H7 (cell line): ENCODE results near the gene PTCH1. TPM values are rescaled to one million over a fixed set of nuclear protein-coding genes. Genes with fewer than 3 reads are reported as not detected.
A peak's percentile ranks its signal among the peaks of the same experiment; 100 is the strongest.

Source experiments
- DNase-seq: peaks from one replicate; pipeline ENCODE4 v3.0.0; 2012
- H3K27me3 ChIP-seq: 2 replicates; pipeline ENCODE4 v1.6.0; 2011; ENCODE audit warnings: mild to moderate bottlenecking, low read length; ENCODE audit not compliant: control insufficient read depth, insufficient read depth
- H3K36me3 ChIP-seq: replicated peaks from 2 replicates; pipeline ENCODE4 v1.5.1; 2011; ENCODE audit warnings: low read length; ENCODE audit not compliant: control insufficient read depth, insufficient read depth
- H3K4me3 ChIP-seq: 2 replicates; pipeline ENCODE4 v1.5.1; 2011; ENCODE audit warnings: low read depth, mild to moderate bottlenecking, control low read depth, low read length, moderate library complexity; ENCODE audit not compliant: insufficient read depth
- total RNA-seq: library from RNA; depleted of rRNA; stranded (reverse); fragments of >200 nt; shearing (Covaris generic); gene quantifications from 2 replicates; pipeline ENCODE4 v1.2.3, GENCODE V29; 2014

Gene PTCH1
- total RNA-seq, 1 experiment from 2014 or later: 14.0 TPM

DNA sequence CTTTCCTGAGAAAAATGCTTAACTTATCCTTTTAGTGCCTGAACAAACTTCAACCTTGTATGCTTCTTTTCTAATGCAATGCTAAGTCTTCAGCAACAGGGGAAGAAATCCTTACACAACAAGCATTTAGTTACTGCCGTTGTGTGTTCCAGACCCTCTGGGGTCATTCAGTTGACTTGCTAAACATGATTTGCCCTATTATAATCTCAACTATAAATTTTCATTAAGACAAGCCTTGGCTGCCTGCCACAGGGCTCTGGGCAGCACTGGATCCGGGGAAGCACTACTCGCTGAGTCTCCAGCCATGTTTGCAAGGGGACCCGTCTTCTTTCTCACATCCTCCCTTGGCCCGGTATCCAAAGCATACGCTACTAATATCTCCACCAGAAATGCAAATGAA, 58.1 kb downstream of the PTCH1 start:
- peaks cover 13% of the 10 kb centered on the region for H3K36me3 ChIP-seq
- DNase-seq: no peak
- no peaks in the 10 kb centered on the region for H3K27me3 ChIP-seq
- H3K4me3 ChIP-seq: no peak overlapping the region

DNA sequence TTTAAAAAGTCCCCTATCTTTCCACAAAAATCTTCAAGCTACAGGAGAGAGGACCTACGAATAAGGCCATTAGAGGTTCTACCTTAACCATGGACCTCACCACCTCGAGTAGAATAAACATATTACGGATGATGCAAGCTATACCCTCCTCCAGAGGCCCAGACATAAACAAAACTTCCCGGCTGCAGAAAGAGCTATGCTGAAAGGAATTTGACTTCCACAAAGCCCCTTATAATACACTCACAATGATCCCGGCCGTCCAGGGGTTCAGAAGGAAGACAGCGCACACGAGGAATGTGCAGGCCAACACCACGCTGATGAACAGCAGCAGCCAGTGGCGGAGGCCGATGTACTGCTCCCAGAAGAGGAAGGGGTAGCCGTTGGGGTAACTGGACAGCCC, 59.0 kb downstream of the PTCH1 start:
- peaks cover 15% of the 10 kb centered on the region for H3K36me3 ChIP-seq
- no peak for DNase-seq
- H3K4me3 ChIP-seq: no peak overlapping the region
- no peaks in the 10 kb centered on the region for H3K27me3 ChIP-seq

DNA sequence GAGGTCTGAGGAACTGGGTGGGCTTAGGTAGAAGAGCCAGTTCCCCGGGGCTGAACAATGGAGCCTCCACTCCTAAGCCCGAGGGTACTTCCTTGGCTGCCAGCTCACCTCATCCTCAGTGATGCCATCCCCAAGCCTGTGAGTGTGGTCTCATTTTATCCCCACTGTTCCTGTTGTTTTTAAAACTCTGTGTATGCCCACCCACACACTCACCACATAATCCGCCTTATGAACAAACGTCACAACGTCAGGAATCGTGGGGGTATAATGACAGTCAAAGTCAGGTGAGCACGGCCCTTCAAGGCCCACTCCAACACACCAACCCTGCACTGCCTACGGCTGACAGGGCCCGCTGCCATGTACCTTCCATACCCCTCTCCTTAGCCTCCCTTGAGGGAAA, 61.1 kb downstream of the PTCH1 start:
- Histone ChIP-seq H3K36me3 (peaks cover 15% of the 10 kb centered on the region), H3K4me3 (no peak overlapping the region), H3K27me3 (no peaks in the 10 kb centered on the region)
- DNase-seq: no peak

DNA sequence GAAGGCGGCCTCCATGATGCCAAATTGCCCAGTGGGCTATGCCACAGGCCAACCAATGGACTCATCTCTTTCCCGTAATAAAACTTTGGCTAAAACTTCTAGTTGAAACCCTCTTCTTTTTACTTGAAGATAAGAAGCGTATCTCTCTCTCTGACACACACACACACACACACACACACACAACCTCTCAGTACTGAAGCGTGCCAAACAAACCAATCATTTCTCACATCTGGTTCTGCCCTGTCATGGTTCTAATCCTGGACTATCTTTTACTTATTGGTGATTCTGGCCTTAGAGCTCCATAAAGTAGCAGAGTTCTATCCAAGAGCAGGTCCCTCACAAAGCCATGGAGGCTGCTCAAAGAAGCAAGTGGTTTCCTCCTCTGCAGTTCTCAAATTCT, 64.6 kb downstream of the PTCH1 start:
- DNase-seq: no peak
- Histone ChIP-seq H3K4me3 (no peak overlapping the region), H3K36me3 (peaks cover 10% of the 10 kb centered on the region), H3K27me3 (no peaks in the 10 kb centered on the region)

DNA sequence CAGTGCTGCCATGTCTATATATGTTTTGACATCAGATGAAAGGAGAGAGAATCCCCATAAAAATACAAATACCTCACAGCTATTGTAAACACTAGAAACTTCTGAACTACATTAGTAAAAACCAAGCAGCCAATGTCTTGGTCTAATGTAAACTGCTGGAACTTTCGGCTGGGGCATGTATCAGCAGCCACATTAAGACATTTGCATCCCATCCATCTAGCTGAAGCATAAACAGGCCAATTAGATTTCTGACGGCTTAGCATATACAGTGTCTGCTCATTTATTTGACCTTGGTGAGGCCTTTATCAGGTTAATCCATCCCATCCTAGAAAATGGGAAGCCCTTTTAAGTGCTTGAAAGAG, 65.7 kb downstream of the PTCH1 start:
- Histone ChIP-seq H3K4me3 (no peak overlapping the region), H3K27me3 (no peaks in the 10 kb centered on the region), H3K36me3 (peaks cover 12% of the 10 kb centered on the region)
- DNase-seq: no peak

DNA sequence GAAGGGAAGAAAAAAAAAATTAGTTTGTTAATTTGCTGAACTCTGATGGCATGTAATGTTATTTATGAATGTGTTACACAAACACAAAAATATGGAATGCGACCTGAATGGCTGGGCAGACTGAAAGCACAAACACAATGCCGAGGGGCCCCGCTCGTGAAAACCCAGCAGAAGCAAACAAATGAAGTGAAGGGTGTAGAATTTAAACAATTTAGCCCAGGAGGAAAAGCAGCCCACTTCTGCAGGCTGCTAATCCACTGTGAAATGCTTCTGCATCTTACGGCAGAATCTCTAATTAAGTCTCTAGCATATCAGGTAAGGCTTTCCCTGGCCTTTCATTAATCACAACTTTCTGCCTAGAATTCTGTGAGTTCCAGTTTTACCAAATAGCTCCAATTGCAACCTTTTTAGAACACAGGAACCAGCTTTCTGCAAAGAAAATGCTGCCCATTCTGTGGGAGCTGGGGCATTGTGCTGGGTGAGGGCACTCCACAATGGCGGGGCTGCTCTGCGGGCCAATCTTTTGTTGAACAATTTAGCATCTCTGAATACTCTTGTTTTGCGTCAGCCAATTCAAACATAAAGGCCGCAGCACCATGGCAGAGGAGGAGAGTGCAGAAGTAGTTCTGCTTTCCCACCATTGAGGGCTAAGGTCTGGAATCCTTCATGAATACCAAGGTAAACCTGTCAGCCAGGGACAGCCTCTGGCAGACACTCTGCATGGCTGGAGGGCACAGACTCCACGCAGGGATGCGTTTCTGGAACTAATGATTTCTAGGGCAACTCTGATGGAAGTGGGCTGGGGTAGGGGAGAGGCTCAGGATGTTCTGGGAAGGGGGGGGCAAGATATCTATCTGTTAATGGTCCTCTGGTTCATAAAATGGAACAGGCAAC, 66.4 kb downstream of the PTCH1 start:
- Histone ChIP-seq H3K4me3 (no peak overlapping the region), H3K27me3 (no peaks in the 10 kb centered on the region), H3K36me3 (peaks cover 8% of the 10 kb centered on the region)
- no peak for DNase-seq

DNA sequence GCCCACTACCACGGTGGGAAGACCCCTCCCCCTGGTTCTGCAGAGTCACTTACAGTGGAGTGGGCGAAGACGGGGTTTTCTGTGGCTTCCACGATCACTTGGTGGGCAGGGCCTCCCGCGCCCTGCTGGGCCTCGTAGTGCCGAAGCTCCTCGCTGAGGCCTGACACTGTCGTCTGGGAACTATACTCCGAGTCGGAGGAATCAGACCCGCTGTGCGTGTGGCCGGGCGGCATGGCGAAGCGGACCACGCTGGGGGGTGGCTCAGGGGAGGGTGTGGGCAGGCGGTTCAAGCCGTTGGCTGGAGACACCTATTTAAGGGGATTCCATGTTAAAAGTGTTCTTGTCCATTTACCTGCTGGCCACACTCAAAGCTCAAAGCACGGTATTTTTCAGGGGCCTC, 67.8 kb downstream of the PTCH1 start:
- Histone ChIP-seq H3K36me3 (peaks cover 10% of the 10 kb centered on the region), H3K4me3 (no peak overlapping the region), H3K27me3 (no peaks in the 10 kb centered on the region)
- DNase-seq: peak; percentile 49

DNA sequence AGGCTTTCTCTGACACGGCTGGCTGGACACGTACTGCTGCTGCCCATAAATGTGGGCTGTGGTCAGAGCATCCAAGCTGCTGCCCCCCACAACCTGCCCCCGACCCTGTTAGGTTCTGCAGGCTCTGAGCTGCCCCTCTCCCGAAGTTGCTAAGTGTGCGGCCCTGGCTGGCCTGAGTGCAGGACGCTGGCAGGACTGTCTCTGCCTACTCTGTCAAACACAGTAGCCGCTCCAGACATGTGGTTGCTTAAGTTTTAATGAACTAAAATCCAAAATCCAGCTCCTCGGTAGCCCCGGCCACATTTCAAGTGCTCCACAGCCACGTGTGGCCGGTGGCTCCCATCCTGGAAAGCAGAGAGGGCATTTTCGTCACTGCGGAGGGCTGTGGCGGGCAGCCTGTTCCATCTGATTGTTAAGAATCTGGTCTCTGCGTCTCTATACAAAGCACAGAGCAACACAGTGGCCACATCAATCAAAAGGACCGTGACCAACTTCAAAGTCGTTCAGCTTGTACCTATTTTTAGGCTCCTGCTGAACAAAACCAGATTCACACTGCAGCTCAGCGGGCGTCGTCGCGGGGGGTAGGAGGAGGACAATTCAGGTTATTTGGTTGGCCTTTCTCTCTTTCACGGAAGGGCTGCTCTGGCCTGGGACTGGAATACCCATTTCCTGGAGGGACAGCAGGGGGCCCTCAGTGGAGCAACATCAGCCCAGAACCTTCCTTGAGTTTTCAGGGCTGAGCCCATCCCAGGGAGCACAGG, 68.9 kb downstream of the PTCH1 start:
- peak; percentile 88 for DNase-seq
- H3K4me3 ChIP-seq: no peak overlapping the region
- no peaks in the 10 kb centered on the region for H3K27me3 ChIP-seq
- peaks cover 7% of the 10 kb centered on the region for H3K36me3 ChIP-seq

DNA sequence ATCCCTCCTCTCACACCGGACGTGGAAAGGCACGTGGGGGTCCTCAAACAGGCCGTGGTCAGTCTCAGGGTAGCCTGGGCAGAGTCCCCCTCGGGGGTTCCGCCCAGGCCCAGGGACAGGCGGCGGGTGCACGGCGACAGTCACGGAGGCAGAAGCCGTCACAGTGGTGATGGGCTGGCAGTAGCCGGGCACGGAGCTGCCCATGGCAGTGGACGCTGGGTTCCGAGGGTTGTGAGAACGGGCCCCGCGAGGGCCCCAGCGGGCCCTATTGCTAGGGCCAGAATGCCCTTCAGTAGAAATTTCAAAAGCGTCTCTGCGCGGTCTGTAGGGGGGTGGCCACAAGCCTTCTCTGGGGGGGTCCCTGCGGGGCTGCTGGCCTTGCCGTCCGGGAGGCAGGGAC, 69.8 kb downstream of the PTCH1 start:
- Histone ChIP-seq H3K36me3 (peaks cover 7% of the 10 kb centered on the region), H3K27me3 (no peaks in the 10 kb centered on the region), H3K4me3 (no peak overlapping the region)
- DNase-seq: peak; percentile 49

DNA sequence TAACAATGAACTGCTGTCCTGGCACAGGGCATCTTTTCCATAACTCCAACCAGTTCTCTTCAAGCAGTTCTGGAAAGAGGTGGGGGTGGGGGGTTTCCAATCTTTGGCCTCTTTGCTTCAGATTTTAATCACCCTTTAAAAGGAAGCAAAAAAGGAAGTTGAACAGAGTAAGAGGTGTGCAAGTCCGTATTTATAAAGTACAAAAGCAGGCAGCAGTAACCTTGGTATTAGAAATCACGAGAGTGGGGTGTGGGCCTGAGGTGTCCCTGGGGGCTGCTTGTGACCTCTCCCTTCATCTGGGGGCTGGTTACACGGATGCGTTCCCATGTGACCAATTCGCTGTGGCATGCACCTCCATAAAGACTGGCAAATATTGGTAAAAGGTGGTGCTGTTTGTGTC, 70.5 kb downstream of the PTCH1 start:
- H3K4me3 ChIP-seq: no peak overlapping the region
- H3K27me3 ChIP-seq: no peaks in the 10 kb centered on the region
- H3K36me3 ChIP-seq: peaks cover 7% of the 10 kb centered on the region
- no peak for DNase-seq

DNA sequence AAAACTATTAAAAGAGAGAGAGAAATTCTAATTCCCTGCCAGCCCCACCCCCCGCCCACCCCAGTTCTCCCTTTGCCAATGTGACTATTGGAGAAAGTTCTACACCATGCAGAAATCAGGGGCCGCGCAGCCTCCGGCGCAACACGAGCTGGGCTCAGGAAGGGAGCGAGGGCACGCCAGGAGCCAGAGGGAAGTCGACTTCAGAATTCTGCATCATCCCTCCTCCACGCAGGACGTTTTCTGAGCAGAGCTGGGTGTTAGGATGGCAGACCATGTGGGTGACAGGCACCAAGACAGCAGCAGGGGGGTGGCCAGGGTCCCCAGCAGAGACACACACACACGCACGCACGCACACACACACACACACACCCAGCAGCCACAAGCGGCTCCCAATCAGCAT, 72.6 kb downstream of the PTCH1 start:
- H3K36me3 ChIP-seq: peaks cover 7% of the 10 kb centered on the region
- H3K27me3 ChIP-seq: no peaks in the 10 kb centered on the region
- H3K4me3 ChIP-seq: no peak overlapping the region
- no peak for DNase-seq

DNA sequence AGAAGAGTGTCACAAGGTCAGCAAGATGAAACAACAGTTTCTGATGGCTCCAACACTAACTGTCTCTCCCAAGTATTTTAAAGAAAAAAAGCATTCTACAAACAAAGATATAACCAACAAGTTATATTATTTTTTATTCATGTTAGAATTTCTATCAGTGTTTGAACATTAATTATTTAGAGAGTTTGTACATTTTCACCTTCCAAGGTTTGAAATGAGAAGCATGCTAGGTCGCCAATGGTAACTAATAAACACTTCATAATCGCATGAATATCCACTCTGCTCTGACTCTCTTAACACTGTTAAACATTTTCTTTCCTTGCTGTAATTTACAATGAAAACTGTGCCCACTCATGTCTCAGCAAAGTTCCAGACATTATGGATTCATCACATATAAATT, 73.5 kb downstream of the PTCH1 start:
- DNase-seq: no peak
- peaks cover 7% of the 10 kb centered on the region for H3K36me3 ChIP-seq
- no peaks in the 10 kb centered on the region for H3K27me3 ChIP-seq
- H3K4me3 ChIP-seq: no peak overlapping the region

DNA sequence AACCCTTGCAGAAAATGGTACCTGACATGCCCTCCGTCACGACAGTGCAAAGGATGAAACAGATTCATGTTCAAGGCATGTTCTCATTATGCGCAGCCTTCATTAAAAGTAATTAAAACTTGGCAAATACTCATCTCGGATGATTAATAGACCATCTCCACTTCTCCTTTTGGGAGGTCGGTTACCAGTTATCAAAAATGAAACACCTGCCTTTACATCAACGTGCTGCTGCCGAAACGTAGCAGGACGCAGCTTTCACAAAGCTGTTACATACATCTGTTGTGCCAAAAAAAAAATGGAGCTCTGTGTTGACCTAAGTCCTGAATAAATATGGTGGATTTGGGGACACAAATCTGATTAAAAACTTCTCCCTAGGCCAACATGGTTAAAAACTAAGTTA, 75.7 kb downstream of the PTCH1 start:
- DNase-seq: no peak
- no peaks in the 10 kb centered on the region for H3K27me3 ChIP-seq
- peaks cover 3% of the 10 kb centered on the region for H3K36me3 ChIP-seq
- H3K4me3 ChIP-seq: no peak overlapping the region

DNA sequence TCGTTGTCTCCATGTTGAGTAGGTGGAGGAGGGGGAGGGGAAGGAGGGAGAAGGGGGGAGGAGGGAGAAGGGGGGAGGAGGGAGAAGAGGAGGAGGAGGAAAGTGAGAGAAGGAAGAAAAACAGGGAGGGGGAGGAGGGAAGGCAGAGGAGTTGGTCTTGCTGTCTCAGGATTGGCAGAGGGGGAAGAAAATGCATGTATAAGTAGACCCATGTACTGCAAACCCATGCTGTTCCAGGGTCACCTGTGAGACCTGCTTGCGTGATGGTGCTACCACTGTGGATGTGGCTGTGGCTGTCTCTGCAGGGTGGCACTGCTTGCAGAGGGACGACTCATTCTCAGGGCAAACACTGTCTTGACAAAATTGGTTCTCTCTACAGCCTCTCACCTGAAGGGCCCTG, 76.3 kb downstream of the PTCH1 start:
- H3K4me3 ChIP-seq: no peak overlapping the region
- H3K36me3 ChIP-seq: peaks cover 3% of the 10 kb centered on the region; the same call in 1 of the 2 replicates
- no peak for DNase-seq
- no peaks in the 10 kb centered on the region for H3K27me3 ChIP-seq
